Body of pancreas (tissue), 4 donors: ENCODE measurements around the gene CDKL4.

Experiments used
- POLR2A ChIP-seq, 3 donors: fragments of 450-650 bp; IDR thresholded peaks; one replicate each; pipeline ENCODE4 v1.6.1; 2016; ENCODE audit warnings: antibody characterized with exemption in 3 of 3, mild to moderate bottlenecking in 2 of 3
- TF ChIP-seq, protein P1 (sequence below), 7 experiments: fragments of 450-650 bp in 4 of 7; fragments of 200-600 bp in 3 of 7; sonication (generic) in 3 of 7; IDR thresholded peaks; one replicate each; pipeline ENCODE4 v1.5.1; 2016 to 2019; ENCODE audit warnings: antibody characterized with exemption in 7 of 7

GRCh38 chr2:39275016-39275415, 31.2 kb upstream of the CDKL4 start:
- TF ChIP-seq POLR2A (IDR thresholded peaks at IDR 0.05) = no peak
- TF ChIP-seq, protein P1, sequence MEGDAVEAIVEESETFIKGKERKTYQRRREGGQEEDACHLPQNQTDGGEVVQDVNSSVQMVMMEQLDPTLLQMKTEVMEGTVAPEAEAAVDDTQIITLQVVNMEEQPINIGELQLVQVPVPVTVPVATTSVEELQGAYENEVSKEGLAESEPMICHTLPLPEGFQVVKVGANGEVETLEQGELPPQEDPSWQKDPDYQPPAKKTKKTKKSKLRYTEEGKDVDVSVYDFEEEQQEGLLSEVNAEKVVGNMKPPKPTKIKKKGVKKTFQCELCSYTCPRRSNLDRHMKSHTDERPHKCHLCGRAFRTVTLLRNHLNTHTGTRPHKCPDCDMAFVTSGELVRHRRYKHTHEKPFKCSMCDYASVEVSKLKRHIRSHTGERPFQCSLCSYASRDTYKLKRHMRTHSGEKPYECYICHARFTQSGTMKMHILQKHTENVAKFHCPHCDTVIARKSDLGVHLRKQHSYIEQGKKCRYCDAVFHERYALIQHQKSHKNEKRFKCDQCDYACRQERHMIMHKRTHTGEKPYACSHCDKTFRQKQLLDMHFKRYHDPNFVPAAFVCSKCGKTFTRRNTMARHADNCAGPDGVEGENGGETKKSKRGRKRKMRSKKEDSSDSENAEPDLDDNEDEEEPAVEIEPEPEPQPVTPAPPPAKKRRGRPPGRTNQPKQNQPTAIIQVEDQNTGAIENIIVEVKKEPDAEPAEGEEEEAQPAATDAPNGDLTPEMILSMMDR (IDR thresholded peaks at IDR 0.05) = no peak
